H9 (cell line): ENCODE data around the gene AVEN. TPM values are rescaled to one million over a fixed set of nuclear protein-coding genes. Genes with fewer than 3 reads are reported as not detected.

ENCODE experiments used
- DNase-seq: peaks from one replicate; pipeline ENCODE4 v3.0.0-alpha.2; 2017
- H2AFZ ChIP-seq: one replicate; pipeline ENCODE4 v1.6.1; 2013; ENCODE audit warnings: mild to moderate bottlenecking, low read length, control low read depth, moderate library complexity
- H2AK5ac ChIP-seq: 2 replicates; pipeline ENCODE4 v1.6.1; 2013; ENCODE audit warnings: low read length, control low read depth, mixed read lengths; ENCODE audit not compliant: insufficient read length
- H2BK120ac ChIP-seq: one replicate; pipeline ENCODE4 v1.6.1; 2013; ENCODE audit warnings: low read depth, mild to moderate bottlenecking, low read length, control low read depth, inconsistent platforms; ENCODE audit not compliant: poor library complexity, severe bottlenecking
- H2BK12ac ChIP-seq: 2 replicates; pipeline ENCODE4 v1.6.1; 2013; ENCODE audit warnings: low read length, control low read depth, mixed read lengths, low read depth; ENCODE audit not compliant: insufficient read length
- H2BK15ac ChIP-seq: 2 replicates; pipeline ENCODE4 v1.6.1; 2013; ENCODE audit warnings: low read depth, low read length, control low read depth
- H2BK20ac ChIP-seq: one replicate; pipeline ENCODE4 v1.6.1; 2013; ENCODE audit warnings: low read depth, mild to moderate bottlenecking, low read length, control low read depth, inconsistent platforms; ENCODE audit not compliant: poor library complexity, severe bottlenecking
- H2BK5ac ChIP-seq: 2 replicates; pipeline ENCODE4 v1.6.1; 2013; ENCODE audit warnings: low read length, control low read depth, mixed read lengths; ENCODE audit not compliant: insufficient read length
- H3K14ac ChIP-seq: 2 replicates; pipeline ENCODE4 v1.6.1; 2013; ENCODE audit warnings: low read length, control low read depth; ENCODE audit not compliant: insufficient read depth
- H3K18ac ChIP-seq: 2 replicates; pipeline ENCODE4 v1.6.1; 2013; ENCODE audit warnings: low read depth, mild to moderate bottlenecking, mixed read lengths, low read length, control low read depth; ENCODE audit not compliant: insufficient read length
- H3K23ac ChIP-seq: 2 replicates; pipeline ENCODE4 v1.6.1; 2013; ENCODE audit warnings: low read length, control low read depth, mixed read lengths, low read depth; ENCODE audit not compliant: insufficient read length
- H3K23me2 ChIP-seq: 2 replicates; pipeline ENCODE4 v1.6.1; 2013; ENCODE audit warnings: low read depth, mild to moderate bottlenecking, mixed read lengths, low read length, control low read depth; ENCODE audit not compliant: insufficient read length, poor library complexity, severe bottlenecking
- H3K27ac ChIP-seq: 2 replicates; pipeline ENCODE4 v1.5.1; 2013; ENCODE audit warnings: low read length, control low read depth, mixed read lengths, low read depth; ENCODE audit not compliant: insufficient read length
- H3K27me3 ChIP-seq: 2 replicates; pipeline ENCODE4 v1.6.1; 2013; ENCODE audit warnings: low read length, control low read depth, inconsistent platforms; ENCODE audit not compliant: insufficient read depth
- H3K4ac ChIP-seq: 2 replicates; pipeline ENCODE4 v1.6.1; 2013; ENCODE audit warnings: low read depth, mild to moderate bottlenecking, control low read depth, inconsistent platforms, low read length, moderate library complexity
- H3K4me1 ChIP-seq: 2 replicates; pipeline ENCODE4 v1.6.1; 2013; ENCODE audit warnings: low read length, control low read depth, inconsistent platforms; ENCODE audit not compliant: insufficient read depth
- H3K4me2 ChIP-seq: 2 replicates; pipeline ENCODE4 v1.6.1; 2013; ENCODE audit warnings: low read length, control low read depth, mixed read lengths; ENCODE audit not compliant: insufficient read length, insufficient read depth
- H3K56ac ChIP-seq: 2 replicates; pipeline ENCODE4 v1.6.1; 2013; ENCODE audit warnings: low read depth, mild to moderate bottlenecking, mixed read lengths, low read length, control low read depth; ENCODE audit not compliant: insufficient read length
- H3K79me1 ChIP-seq: 2 replicates; pipeline ENCODE4 v1.6.1; 2013; ENCODE audit warnings: low read depth, mild to moderate bottlenecking, moderate library complexity, low read length, control low read depth, inconsistent platforms; ENCODE audit not compliant: insufficient read depth, poor library complexity, severe bottlenecking
- H3K79me2 ChIP-seq: 2 replicates; pipeline ENCODE4 v1.6.1; 2013; ENCODE audit warnings: low read length, control low read depth, inconsistent platforms; ENCODE audit not compliant: insufficient read depth
- H3K9ac ChIP-seq: 2 replicates; pipeline ENCODE4 v1.6.1; 2013; ENCODE audit warnings: low read length, control low read depth, mixed read lengths; ENCODE audit not compliant: insufficient read length; ENCODE audit errors: extremely low read depth
- H3K9me3 ChIP-seq: one replicate; pipeline ENCODE4 v1.6.1; 2013; ENCODE audit warnings: low read depth, low read length, inconsistent platforms; ENCODE audit not compliant: control insufficient read depth
- H3T11ph ChIP-seq: one replicate; pipeline ENCODE4 v1.6.1; 2013; ENCODE audit warnings: mild to moderate bottlenecking, low read length, control low read depth, inconsistent platforms
- H4K20me1 ChIP-seq: one replicate; pipeline ENCODE4 v1.6.1; 2013; ENCODE audit not compliant: control insufficient read depth, insufficient read length, insufficient read depth
- H4K5ac ChIP-seq: 2 replicates; pipeline ENCODE4 v1.6.1; 2013; ENCODE audit warnings: low read depth, mild to moderate bottlenecking, mixed read lengths, low read length, control low read depth; ENCODE audit not compliant: insufficient read length
- H4K8ac ChIP-seq: replicated peaks from 2 replicates; pipeline ENCODE4 v1.6.1; 2013; ENCODE audit warnings: low read length, control low read depth, mixed read lengths, low read depth; ENCODE audit not compliant: insufficient read length
- H4K91ac ChIP-seq: 2 replicates; pipeline ENCODE4 v1.6.1; 2013; ENCODE audit warnings: low read depth, mild to moderate bottlenecking, moderate library complexity, mixed read lengths, low read length, control low read depth; ENCODE audit not compliant: insufficient read length
- H3K27ac Mint-ChIP-seq, 3 experiments: 2 replicates in 2 of 3; 3 replicates in 1 of 3; pipeline ENCODE4 v1.8.0; 2020 to 2021; ENCODE audit warnings: mixed read lengths in 3 of 3, mild to moderate bottlenecking in 1 of 3, moderate library complexity in 1 of 3
- H3K27me3 Mint-ChIP-seq: 2 replicates; pipeline ENCODE4 v1.8.0; 2021; ENCODE audit warnings: low read depth, mild to moderate bottlenecking, moderate library complexity, mixed read lengths
- H3K36me3 Mint-ChIP-seq, 3 experiments: 2 replicates in 2 of 3; 3 replicates in 1 of 3; pipeline ENCODE4 v1.8.0; 2020 to 2021; ENCODE audit warnings: low read depth in 3 of 3, mixed read lengths in 3 of 3; ENCODE audit not compliant: insufficient read depth in 1 of 3
- H3K4me1 Mint-ChIP-seq, 2 experiments: 2 replicates each; pipeline ENCODE4 v1.8.0; 2020; ENCODE audit warnings: mixed read lengths in 2 of 2
- H3K4me3 Mint-ChIP-seq, 2 experiments: 2 replicates in 1 of 2; 3 replicates in 1 of 2; pipeline ENCODE4 v1.8.0; 2020 to 2021; ENCODE audit warnings: mild to moderate bottlenecking in 2 of 2, mixed read lengths in 2 of 2, moderate library complexity in 1 of 2
- H3K9me3 Mint-ChIP-seq, 2 experiments: 2 replicates in 1 of 2; 3 replicates in 1 of 2; pipeline ENCODE4 v1.8.0; 2020; ENCODE audit warnings: mild to moderate bottlenecking in 2 of 2, mixed read lengths in 2 of 2, moderate library complexity in 1 of 2
- WGBS: extraction: QIAGEN DNeasy Blood & Tissue Kit; methylation state at CpG from one replicate; pipeline ENCODE4 v1.1.7; 2013; ENCODE audit warnings: missing lambda C conversion rate, low lambda C conversion rate, mixed read lengths; ENCODE audit not compliant: insufficient read length; ENCODE audit errors: extremely low coverage; 5-methylcytosine and 5-hydroxymethylcytosine counted together
- total RNA-seq: library from RNA; stranded (reverse); gene quantifications from 2 replicates; pipeline ENCODE4 v1.2.1, GENCODE V29; 2021
- TF ChIP-seq, protein P1 (sequence below): fragments of 200-600 bp; sonication (generic); conservative IDR thresholded peaks from 3 replicates; pipeline ENCODE4 v1.8.0; 2021; ENCODE audit warnings: antibody characterized with exemption, mild to moderate bottlenecking

The AVEN gene
- total RNA-seq, 1 experiment from 2014 or later, result 16.1 TPM

DNA sequence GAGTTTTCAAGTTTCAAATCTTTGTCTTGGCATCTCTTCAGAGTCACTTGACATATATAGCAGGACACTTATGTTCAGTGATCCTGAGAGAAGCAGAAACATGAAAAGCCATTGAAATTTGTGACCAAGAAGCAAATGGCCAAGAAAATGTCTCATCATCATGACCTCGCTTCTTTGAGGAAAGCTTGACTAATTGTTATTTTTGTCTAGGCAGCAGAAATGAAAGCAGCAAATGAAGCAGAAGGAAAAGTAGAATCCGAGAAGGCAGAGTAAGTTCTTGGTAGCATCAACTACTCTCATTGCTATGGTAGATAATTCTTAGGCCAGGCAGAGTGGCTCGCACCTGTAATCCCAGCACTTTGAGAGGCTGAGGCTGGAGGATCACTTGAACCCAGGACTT, 198.4 kb downstream of the AVEN start:
- peaks cover 0 to 3% of the 10 kb centered on the region in 2 experiments; a peak in 1 of 5 replicates for H3K9me3 Mint-ChIP-seq
- Histone ChIP-seq H3K9me3 (no peaks in the 10 kb centered on the region), H3K23me2 (no peaks in the 10 kb centered on the region), H3K14ac (no peak overlapping the region), H4K8ac (no peak overlapping the region), H2BK15ac (no peak overlapping the region), H2BK120ac (no peak overlapping the region), H3K23ac (no peak overlapping the region), H3K56ac (no peak overlapping the region), H2BK5ac (no peak overlapping the region), H2BK12ac (no peak overlapping the region), H3K4ac (no peak overlapping the region), H3K18ac (no peak overlapping the region), H3K4me1 (peaks cover 9% of the 10 kb centered on the region), H2BK20ac (no peak overlapping the region), H4K20me1 (no peaks in the 10 kb centered on the region), H3K79me2 (no peaks in the 10 kb centered on the region), H2AK5ac (no peak overlapping the region), H3K9ac (no peak overlapping the region), H3K27me3 (no peaks in the 10 kb centered on the region), H3K27ac (no peak overlapping the region), H4K5ac (no peak overlapping the region), H2AFZ (no peak overlapping the region), H4K91ac (no peak overlapping the region), H3T11ph (no peak overlapping the region), H3K4me2 (no peak overlapping the region), H3K79me1 (no peaks in the 10 kb centered on the region)
- WGBS, result no CpG with 5 or more reads among the region's 3 CpGs
- no peak overlapping the region for H3K27ac Mint-ChIP-seq
- no peak overlapping the region for H3K4me3 Mint-ChIP-seq
- peaks cover 19% of the 10 kb centered on the region for H3K27me3 Mint-ChIP-seq
- DNase-seq, result no peak
- H3K4me1 Mint-ChIP-seq, result peaks cover 38 to 45% of the 10 kb centered on the region in 2 experiments
- peaks cover 2 to 4% (median 3%) of the 10 kb centered on the region in 3 experiments; a peak in 5 of 7 replicates for H3K36me3 Mint-ChIP-seq
- TF ChIP-seq, protein P1, sequence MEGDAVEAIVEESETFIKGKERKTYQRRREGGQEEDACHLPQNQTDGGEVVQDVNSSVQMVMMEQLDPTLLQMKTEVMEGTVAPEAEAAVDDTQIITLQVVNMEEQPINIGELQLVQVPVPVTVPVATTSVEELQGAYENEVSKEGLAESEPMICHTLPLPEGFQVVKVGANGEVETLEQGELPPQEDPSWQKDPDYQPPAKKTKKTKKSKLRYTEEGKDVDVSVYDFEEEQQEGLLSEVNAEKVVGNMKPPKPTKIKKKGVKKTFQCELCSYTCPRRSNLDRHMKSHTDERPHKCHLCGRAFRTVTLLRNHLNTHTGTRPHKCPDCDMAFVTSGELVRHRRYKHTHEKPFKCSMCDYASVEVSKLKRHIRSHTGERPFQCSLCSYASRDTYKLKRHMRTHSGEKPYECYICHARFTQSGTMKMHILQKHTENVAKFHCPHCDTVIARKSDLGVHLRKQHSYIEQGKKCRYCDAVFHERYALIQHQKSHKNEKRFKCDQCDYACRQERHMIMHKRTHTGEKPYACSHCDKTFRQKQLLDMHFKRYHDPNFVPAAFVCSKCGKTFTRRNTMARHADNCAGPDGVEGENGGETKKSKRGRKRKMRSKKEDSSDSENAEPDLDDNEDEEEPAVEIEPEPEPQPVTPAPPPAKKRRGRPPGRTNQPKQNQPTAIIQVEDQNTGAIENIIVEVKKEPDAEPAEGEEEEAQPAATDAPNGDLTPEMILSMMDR, result no peak
